Panc1 (cell line): ENCODE results near the gene CRYBG1.

Experiments used
- CTCF ChIP-seq: fragments of 450-650 bp; IDR thresholded peaks from 2 replicates; pipeline ENCODE4 v1.5.1; 2017; ENCODE audit warnings: mild to moderate bottlenecking
- POLR2AphosphoS5 ChIP-seq: IDR thresholded peaks from 2 replicates; pipeline ENCODE4 v1.6.1; 2012; ENCODE audit warnings: mild to moderate bottlenecking, low read depth, low read length, moderate library complexity
- SIN3A ChIP-seq: IDR thresholded peaks from 2 replicates; pipeline ENCODE4 v1.6.1; 2012; ENCODE audit warnings: low read depth, mild to moderate bottlenecking, low read length, moderate library complexity, borderline replicate concordance; ENCODE audit not compliant: insufficient read depth

DNA sequence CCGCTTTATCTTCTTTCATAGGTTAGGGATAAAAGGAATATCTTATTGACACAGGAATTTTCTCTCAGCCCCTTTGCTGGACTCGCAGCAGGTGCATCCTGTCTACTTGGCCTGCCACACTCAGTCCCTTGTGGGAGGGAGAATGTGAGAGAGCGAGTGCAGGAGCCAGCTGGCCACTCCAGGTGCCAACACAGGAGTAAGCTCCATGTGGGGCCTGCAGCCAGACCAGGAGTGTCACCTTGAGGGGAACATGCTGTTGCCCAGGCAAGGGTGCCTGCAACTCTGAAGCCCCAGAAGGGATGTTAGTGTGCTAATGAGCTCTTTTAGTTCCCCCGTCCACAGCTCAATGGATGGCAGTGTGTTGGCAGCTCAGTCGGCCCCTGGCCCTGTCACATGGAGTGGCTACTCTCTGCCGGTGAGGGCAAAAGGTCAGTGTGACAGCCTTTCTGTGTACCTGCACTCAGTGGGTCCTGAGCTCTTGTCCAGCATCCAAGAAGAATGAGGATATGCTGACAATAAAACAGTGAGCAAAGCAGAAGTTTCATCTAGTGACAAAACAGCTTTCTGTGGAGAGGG, 57.1 kb downstream of the CRYBG1 start:
- no peak for TF ChIP-seq POLR2AphosphoS5
- TF ChIP-seq CTCF: no peak
- no peak for TF ChIP-seq SIN3A
